ACC112 (cell line): ENCODE measurements around the gene GIPC1.

Experiments
- H2AFZ ChIP-seq: fragments of 200-600 bp; sonication (generic); one replicate; pipeline ENCODE4 v1.6.0; 2017; ENCODE audit warnings: antibody characterized with exemption, low read length; ENCODE audit not compliant: unreplicated experiment
- H3K27ac ChIP-seq: fragments of 200-600 bp; sonication (generic); 2 replicates; pipeline ENCODE4 v1.5.1; 2014; ENCODE audit warnings: low read depth, mild to moderate bottlenecking, antibody characterized with exemption, low read length, moderate library complexity
- H3K27me3 ChIP-seq: fragments of 200-600 bp; sonication (generic); 2 replicates; pipeline ENCODE4 v1.6.1; 2014; ENCODE audit warnings: mild to moderate bottlenecking, antibody characterized with exemption, low read length, moderate library complexity, mixed read lengths; ENCODE audit not compliant: insufficient read depth
- H3K36me3 ChIP-seq: fragments of 200-600 bp; sonication (generic); 2 replicates; pipeline ENCODE4 v1.6.1; 2016; ENCODE audit warnings: mild to moderate bottlenecking, antibody characterized with exemption, low read length, moderate library complexity, mixed read lengths; ENCODE audit not compliant: insufficient read depth
- H3K4me1 ChIP-seq: fragments of 200-600 bp; sonication (generic); one replicate; pipeline ENCODE4 v1.6.1; 2016; ENCODE audit warnings: low read length, mixed read lengths; ENCODE audit not compliant: insufficient read depth, unreplicated experiment, control insufficient read depth
- H3K4me3 ChIP-seq: fragments of 200-600 bp; sonication (generic); 2 replicates; pipeline ENCODE4 v1.5.1; 2014; ENCODE audit warnings: mild to moderate bottlenecking, low read depth, low read length
- H3K79me2 ChIP-seq: fragments of 200-600 bp; sonication (generic); one replicate; pipeline ENCODE4 v1.6.0; 2016; ENCODE audit warnings: low read length; ENCODE audit not compliant: control insufficient read depth, unreplicated experiment, insufficient read depth

The GIPC1 gene

GRCh38 chr19:14487370-14488125, 8.4 kb downstream of the GIPC1 start:
- Histone ChIP-seq H3K27me3 (no peaks in the 10 kb centered on the region), H2AFZ (no peak overlapping the region), H3K4me1 (no peaks in the 10 kb centered on the region), H3K27ac (no peak overlapping the region), H3K4me3 (no peak overlapping the region), H3K36me3 (no peaks in the 10 kb centered on the region), H3K79me2 (peaks cover 8% of the 10 kb centered on the region)

DNA sequence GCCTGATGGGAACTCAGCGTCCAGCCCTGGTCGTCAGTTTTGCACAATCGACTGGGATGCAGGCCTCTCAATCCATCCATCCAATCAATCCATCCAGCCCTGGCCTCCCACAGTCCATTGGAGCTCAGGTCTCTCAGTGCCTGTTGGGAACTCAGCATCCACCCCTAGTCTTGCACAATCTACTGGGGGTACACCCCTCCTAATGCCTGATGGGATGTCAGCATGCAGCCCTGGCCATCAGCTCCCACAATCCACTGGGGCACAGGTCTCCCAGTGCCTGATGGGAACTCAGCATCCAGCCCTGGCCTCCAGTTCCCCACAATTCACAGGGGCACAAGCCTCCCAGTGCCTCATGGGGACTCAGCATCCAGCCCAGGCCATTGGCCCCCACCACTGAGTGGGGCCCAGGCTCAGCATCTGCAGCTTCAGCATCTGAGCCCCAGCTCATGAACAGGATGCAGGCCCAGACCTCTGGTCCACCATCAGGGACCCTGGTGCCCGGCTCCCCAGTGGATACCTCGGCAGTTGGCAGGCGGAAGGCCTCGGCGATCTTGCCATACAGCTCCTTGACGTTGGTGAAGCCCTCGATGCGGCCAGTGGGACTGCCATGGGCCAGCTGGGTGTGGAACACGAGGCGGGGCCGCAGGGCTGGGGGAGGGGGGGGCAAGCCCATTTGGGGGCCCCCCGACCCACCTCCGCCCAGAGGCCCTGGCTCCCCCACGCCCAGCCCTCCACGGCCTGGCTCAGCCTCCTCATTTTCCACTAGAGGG, 13.6 kb downstream of the GIPC1 start:
- Histone ChIP-seq H2AFZ (no peak overlapping the region), H3K27ac (no peak overlapping the region), H3K4me1 (no peaks in the 10 kb centered on the region), H3K27me3 (no peaks in the 10 kb centered on the region), H3K36me3 (0 out of 2 replicates have a peak, but pooled peaks cover 2% of the 10 kb centered on the region), H3K4me3 (no peak overlapping the region), H3K79me2 (peaks cover 4% of the 10 kb centered on the region)

- Histone ChIP-seq H3K27ac (no peak overlapping the region), H3K36me3 (0 out of 2 replicates have a peak, but pooled peaks cover 2% of the 10 kb centered on the region)
Measured at GRCh38 chr19:14480700-14481079, 15.2 kb downstream of the GIPC1 start.

DNA sequence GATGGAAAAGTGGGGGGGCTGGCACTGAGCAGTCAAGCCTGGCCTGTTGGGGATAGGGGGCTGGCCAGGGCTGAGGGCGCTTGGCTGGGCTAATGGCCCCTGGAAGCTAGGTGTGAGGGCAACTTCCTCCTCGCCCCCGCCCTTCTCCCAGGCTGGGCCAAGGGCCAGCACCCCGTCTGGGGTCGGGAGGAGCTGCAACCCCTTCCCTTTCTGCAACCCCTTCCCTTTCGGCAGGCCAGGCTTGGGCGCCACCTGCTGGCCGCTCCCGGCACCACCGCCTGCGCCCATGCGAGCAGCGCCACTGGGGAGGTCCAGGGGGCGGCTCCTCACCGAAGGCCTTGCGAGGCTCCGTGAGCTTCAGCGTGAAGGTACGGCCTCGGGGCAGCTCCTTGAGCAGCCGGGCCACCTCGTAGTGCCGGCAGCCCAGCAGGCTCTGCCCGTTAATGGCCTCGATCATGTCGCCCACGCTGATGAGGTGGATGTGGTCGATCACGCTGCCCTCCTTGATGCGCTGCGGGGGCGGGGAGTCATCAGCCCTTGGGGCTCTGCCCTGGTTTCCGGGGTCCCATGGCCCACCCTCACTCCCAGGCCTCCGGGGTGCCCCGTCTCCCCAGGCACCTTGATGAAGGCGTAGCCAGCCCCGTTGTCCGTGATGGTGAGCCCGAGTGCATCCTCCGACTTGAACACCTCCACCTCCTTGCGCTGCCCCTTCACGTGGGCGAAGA, 15.8 kb downstream of the GIPC1 start:
- Histone ChIP-seq H3K27me3 (no peaks in the 10 kb centered on the region), H2AFZ (no peak overlapping the region), H3K27ac (no peak overlapping the region), H3K4me3 (no peak overlapping the region), H3K36me3 (0 out of 2 replicates have a peak, but pooled peaks cover 2% of the 10 kb centered on the region), H3K79me2 (no peaks in the 10 kb centered on the region), H3K4me1 (peaks cover 16% of the 10 kb centered on the region)

More at GRCh38 chr19:14480700-14481079, 15.2 kb downstream of the GIPC1 start:
- Histone ChIP-seq H3K27me3 (no peaks in the 10 kb centered on the region), H3K4me1 (peaks cover 12% of the 10 kb centered on the region), H3K79me2 (no peaks in the 10 kb centered on the region), H3K4me3 (no peak overlapping the region), H2AFZ (no peak overlapping the region)

- H3K36me3 ChIP-seq, result 0 out of 2 replicates have a peak, but pooled peaks cover 2% of the 10 kb centered on the region
- peaks cover 16% of the 10 kb centered on the region for H3K4me1 ChIP-seq
- no peak overlapping the region for H3K27ac ChIP-seq
- H3K4me3 ChIP-seq, result no peak overlapping the region
- H3K79me2 ChIP-seq, result no peaks in the 10 kb centered on the region
- no peak overlapping the region for H2AFZ ChIP-seq
- no peaks in the 10 kb centered on the region for H3K27me3 ChIP-seq
Measured at GRCh38 chr19:14479309-14479974, 16.5 kb downstream of the GIPC1 start.

- Histone ChIP-seq H3K4me3 (no peak overlapping the region), H3K36me3 (0 out of 2 replicates have a peak, but pooled peaks cover 2% of the 10 kb centered on the region), H3K4me1 (peaks cover 16% of the 10 kb centered on the region), H3K27ac (no peak overlapping the region), H3K79me2 (no peaks in the 10 kb centered on the region), H2AFZ (no peak overlapping the region), H3K27me3 (no peaks in the 10 kb centered on the region)
Measured at GRCh38 chr19:14478113-14478545, 17.8 kb downstream of the GIPC1 start.

- H3K79me2 ChIP-seq, result no peaks in the 10 kb centered on the region
- no peak overlapping the region for H3K4me3 ChIP-seq
- no peak overlapping the region for H3K27ac ChIP-seq
- peaks cover 16% of the 10 kb centered on the region for H3K4me1 ChIP-seq
- H3K36me3 ChIP-seq, result 0 out of 2 replicates have a peak, but pooled peaks cover 2% of the 10 kb centered on the region
- no peak overlapping the region for H2AFZ ChIP-seq
- H3K27me3 ChIP-seq, result no peaks in the 10 kb centered on the region
Measured at GRCh38 chr19:14477418-14478112, 18.4 kb downstream of the GIPC1 start.

- Histone ChIP-seq H3K27ac (no peak overlapping the region), H3K36me3 (0 out of 2 replicates have a peak, but pooled peaks cover 2% of the 10 kb centered on the region), H3K4me3 (no peak overlapping the region), H2AFZ (no peak overlapping the region), H3K79me2 (no peaks in the 10 kb centered on the region), H3K27me3 (no peaks in the 10 kb centered on the region), H3K4me1 (peaks cover 16% of the 10 kb centered on the region)
Measured at GRCh38 chr19:14476673-14477401, 19.1 kb downstream of the GIPC1 start.

DNA sequence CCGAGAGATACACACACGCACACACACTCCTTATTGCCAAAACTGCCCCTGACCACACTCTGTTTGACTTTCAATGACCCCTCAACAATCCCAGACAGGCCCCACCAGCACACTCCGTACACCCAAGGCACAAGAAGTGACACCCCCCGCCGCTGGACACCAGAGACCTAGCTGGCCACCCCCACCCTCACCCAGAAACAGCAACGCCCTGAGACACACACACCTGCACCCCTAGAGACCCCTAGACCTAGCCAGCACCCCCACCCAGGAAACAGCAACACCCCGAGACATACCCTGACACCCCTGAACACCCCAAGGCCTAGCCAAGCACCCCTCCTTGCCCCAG, 19.6 kb downstream of the GIPC1 start:
- Histone ChIP-seq H3K27me3 (no peaks in the 10 kb centered on the region), H3K4me3 (no peak overlapping the region), H3K36me3 (0 out of 2 replicates have a peak, but pooled peaks cover 2% of the 10 kb centered on the region), H3K27ac (peak overlapping the region; percentile 45; the same call in 1 of the 2 replicates), H3K79me2 (no peaks in the 10 kb centered on the region), H3K4me1 (peaks cover 16% of the 10 kb centered on the region), H2AFZ (no peak overlapping the region)
